HCEC 1CT (cell line): Measurements from ENCODE around the gene TMCO4.

ENCODE experiments used
- DNase-seq: peaks from one replicate; pipeline ENCODE4 v3.0.0-alpha.2; 2017

TMCO4 gene

GRCh38 chr1:19680644-19681043 is 119.1 kb downstream of the TMCO4 start:
- no peak for DNase-seq

- DNase-seq: no peak
These were observed 120.0 kb downstream of the TMCO4 start for GRCh38 chr1:19679691-19680090.

GRCh38 chr1:19678931-19679453 is 120.7 kb downstream of the TMCO4 start:
- DNase-seq: no peak

GRCh38 chr1:19678493-19678892 is 121.2 kb downstream of the TMCO4 start:
- no peak for DNase-seq

GRCh38 chr1:19676438-19676922 is 123.2 kb downstream of the TMCO4 start:
- DNase-seq: peak; percentile 37

- DNase-seq: no peak
These were observed 123.9 kb downstream of the TMCO4 start for GRCh38 chr1:19675797-19676196.

GRCh38 chr1:19672237-19672636 is 127.5 kb downstream of the TMCO4 start:
- no peak for DNase-seq

- no peak for DNase-seq
These were observed 128.9 kb downstream of the TMCO4 start for GRCh38 chr1:19670787-19671186.

- DNase-seq: no peak
These were observed 130.8 kb downstream of the TMCO4 start for GRCh38 chr1:19668888-19669287.

GRCh38 chr1:19665496-19666465 is 133.9 kb downstream of the TMCO4 start:
- no peak for DNase-seq

GRCh38 chr1:19665186-19665495 is 134.6 kb downstream of the TMCO4 start:
- no peak for DNase-seq

GRCh38 chr1:19664453-19665185 is 135.1 kb downstream of the TMCO4 start, which contains the start of gene HTR6:
TSS of gene HTR6 (plus strand) at chr1:19664875. CDS start at chr1:19665754, 879 bp downstream.
- DNase-seq: no peak

GRCh38 chr1:19662313-19662712 is 137.4 kb downstream of the TMCO4 start:
- DNase-seq: no peak

GRCh38 chr1:19661721-19662228 is 137.9 kb downstream of the TMCO4 start:
- DNase-seq: no peak

GRCh38 chr1:19658186-19658585 is 141.5 kb downstream of the TMCO4 start:
- no peak for DNase-seq

GRCh38 chr1:19657511-19657910 is 142.2 kb downstream of the TMCO4 start:
- DNase-seq: no peak

GRCh38 chr1:19656780-19657466 is 142.8 kb downstream of the TMCO4 start:
- DNase-seq: no peak

GRCh38 chr1:19656134-19656779 is 143.5 kb downstream of the TMCO4 start:
- no peak for DNase-seq

- no peak for DNase-seq
These were observed 144.0 kb downstream of the TMCO4 start for GRCh38 chr1:19655718-19656080.

GRCh38 chr1:19654886-19655717 is 144.6 kb downstream of the TMCO4 start:
- no peak for DNase-seq

GRCh38 chr1:19654386-19654785 is 145.3 kb downstream of the TMCO4 start:
- no peak for DNase-seq
